ENCODE data around the gene NEDD8.
"Not testable (repeated sequence)": the region's sequence is repeated elsewhere in the genome, so short reads cannot be mapped to it uniquely, and the experiment has no call there.

Gene NEDD8

GRCh38 chr14:24228902-24229301 is 3.3 kb downstream of the NEDD8 start:
- in situ Hi-C loops (cut with MboI; ENCODE audit: low sequenced_read_pairs), result no loop called here

GRCh38 chr14:24226473-24226872 is 5.7 kb downstream of the NEDD8 start:
- in situ Hi-C loops (cut with MboI; ENCODE audit: low sequenced_read_pairs), result no loop called here

GRCh38 chr14:24224618-24225071 is 7.5 kb downstream of the NEDD8 start:
- in situ Hi-C loops (cut with MboI; ENCODE audit: low sequenced_read_pairs), result no loop called here

DNA sequence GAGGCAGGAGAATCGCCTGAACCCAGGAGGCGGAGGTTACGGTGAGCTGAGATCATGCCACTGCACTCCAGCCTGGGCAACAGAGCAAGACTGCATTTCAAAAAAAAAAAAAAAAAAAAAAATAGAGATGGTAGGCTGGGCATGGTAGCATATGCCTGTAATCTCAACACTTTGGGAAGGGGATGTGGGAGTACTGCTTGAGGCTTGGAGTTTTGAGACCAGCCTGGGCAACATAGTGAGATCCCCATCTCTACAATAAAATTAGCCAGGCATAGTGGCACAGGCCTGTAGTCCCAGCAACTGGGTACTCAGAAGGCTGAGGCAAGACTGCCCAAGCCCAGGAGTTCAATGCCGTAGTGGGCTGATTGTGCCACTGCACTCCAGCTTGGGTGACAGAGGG is 9.2 kb downstream of the NEDD8 start:
- in situ Hi-C loops (cut with MboI; ENCODE audit: low sequenced_read_pairs), result not testable (repeated sequence)

DNA sequence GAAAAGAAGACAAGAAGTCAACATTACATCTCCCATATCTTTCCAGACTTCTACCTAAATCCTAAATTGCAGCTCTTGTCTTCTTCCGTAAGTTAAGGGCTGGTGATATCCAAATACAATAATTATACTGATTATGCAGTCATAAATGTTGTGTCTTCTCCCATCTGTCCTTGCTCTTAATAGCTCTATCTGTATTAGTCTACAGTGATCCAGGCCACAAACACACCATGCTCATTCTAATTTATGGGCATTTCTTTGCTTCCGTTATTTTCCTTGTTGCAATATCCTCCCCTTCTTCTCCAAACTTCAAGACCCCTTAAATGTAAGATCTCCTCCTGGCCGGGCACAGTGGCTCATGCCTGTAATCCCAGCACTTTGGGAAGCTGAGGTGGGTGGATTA is 12.6 kb downstream of the NEDD8 start:
- in situ Hi-C loops (cut with MboI; ENCODE audit: low sequenced_read_pairs), result no loop called here

DNA sequence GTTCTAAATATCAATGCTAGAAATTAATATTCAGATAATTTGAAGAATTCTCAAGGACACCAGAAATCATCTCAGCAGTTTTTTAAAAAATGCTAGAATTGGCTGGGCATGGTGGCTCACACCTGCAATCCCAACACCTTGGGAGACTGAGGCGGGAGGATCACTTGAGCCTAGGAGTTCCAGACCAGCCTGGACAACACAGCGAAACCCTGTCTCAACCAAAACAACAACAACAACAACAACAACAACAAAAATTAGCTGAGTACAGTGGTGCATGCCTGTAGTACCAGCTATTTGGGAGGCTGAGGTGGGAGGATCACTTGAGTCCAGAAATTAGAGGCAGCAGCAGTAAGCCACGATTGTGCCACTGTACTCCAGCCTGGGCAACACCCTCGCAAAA is 13.1 kb downstream of the NEDD8 start:
- in situ Hi-C loops (cut with MboI; ENCODE audit: low sequenced_read_pairs), result no loop called here

GRCh38 chr14:24216876-24217275 is 15.3 kb downstream of the NEDD8 start:
- in situ Hi-C loops (cut with MboI; ENCODE audit: low sequenced_read_pairs), result not testable (repeated sequence)

DNA sequence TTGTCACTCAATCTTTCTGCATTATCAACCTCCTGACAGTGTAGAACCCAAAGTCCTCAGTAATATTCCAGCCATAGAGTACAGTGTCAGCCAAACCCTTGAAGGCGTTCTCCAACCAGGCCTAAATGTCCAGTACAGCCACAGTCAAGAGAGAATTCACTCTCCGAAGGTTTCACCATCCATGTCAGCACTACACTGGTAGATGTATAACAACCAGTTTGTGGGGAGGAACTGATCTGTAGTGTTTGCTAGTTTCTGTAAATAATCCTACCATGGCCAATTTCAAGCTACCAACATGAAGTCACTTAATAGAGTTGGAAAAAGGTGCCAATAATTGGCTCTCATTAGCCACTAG is 15.8 kb downstream of the NEDD8 start:
- in situ Hi-C loops (cut with MboI; ENCODE audit: low sequenced_read_pairs), result no loop called here

- in situ Hi-C loops (cut with MboI; ENCODE audit: low sequenced_read_pairs), result no loop called here
These were observed 16.4 kb downstream of the NEDD8 start, which contains the start of gene MDP1 for GRCh38 chr14:24215495-24216344. TSS of gene MDP1 (minus strand) at chr14:24216066. CDS start at chr14:24215955, 111 bp downstream.

GRCh38 chr14:24213866-24214662 is 18.1 kb downstream of the NEDD8 start:
- in situ Hi-C loops (cut with MboI; ENCODE audit: low sequenced_read_pairs), result no loop called here

DNA sequence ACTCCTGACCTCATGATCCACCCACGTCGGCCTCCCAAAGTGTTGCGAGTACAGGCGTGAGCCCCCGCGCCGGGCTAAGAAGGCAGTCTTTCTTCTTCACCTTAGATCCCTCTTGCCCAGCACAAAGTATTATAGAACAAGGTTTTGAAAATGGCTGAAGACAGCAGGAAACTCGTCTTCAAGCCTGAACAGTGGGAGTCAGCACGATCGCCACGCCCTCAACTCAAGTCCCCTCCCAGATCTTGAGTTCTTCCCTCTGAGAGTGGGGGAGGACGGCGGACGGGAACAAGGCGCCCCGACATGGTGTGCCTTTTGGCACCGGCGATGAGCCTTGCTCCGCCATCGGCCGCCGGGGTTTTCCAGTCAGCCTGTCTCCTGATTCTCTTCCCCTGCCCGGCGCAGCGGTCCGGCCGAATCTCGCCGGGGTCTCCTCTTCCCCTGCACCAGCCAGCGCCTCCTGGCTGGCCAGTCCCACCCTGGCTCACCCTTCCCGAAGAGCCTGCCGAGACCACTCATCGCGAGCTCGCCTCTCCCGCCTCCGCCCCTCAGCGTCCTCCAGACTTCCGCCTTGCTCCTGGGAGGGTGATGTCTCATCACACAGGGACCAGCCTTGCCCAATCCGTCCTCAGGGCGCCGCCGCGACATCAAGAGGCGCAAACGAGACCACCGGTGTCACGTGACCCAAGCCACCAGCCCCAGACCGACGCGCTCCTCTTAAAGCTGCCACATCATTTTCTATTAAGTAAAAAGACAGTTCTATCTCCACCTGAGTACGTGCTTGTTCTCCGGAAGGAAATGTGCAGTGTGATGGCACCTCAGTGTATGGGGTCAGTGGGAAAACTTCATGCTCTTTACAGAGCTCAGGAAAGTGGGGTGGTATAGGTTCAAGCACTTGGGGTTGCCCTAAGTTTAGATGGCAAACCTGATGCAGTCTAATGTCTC is 19.0 kb downstream of the NEDD8 start, which contains the start of gene CHMP4A:
Gene CHMP4A (minus strand): TSS at position 565 of the 942 bp plus-strand sequence. CDS start 49 bp downstream, at position 516.
- in situ Hi-C loops (cut with MboI; ENCODE audit: low sequenced_read_pairs), result no loop called here

DNA sequence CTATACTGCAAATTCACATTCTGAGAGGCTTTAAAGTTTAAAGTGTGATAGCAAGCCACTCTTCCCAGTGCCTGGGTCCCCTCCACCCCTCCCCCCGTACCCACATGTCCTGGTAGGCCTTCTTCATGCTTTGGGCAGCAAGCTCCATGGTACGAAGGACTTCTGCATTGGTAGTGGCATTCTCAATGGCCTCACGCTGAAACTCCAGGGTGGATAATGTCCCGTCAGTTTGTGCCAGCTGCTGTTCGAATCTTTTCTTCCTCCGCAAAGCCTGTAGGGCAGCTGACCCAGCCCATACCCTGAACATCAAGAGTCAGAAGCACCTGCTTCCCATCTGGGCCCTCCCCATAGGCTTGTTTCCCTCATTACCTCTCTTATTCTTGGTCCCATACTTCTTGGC is 20.9 kb downstream of the NEDD8 start:
- in situ Hi-C loops (cut with MboI; ENCODE audit: low sequenced_read_pairs), result no loop called here

GRCh38 chr14:24207625-24208024 is 24.5 kb downstream of the NEDD8 start:
- in situ Hi-C loops (cut with MboI; ENCODE audit: low sequenced_read_pairs), result no loop called here

- in situ Hi-C loops (cut with MboI; ENCODE audit: low sequenced_read_pairs), result no loop called here
These were observed 25.0 kb downstream of the NEDD8 start for GRCh38 chr14:24207104-24207551.

DNA sequence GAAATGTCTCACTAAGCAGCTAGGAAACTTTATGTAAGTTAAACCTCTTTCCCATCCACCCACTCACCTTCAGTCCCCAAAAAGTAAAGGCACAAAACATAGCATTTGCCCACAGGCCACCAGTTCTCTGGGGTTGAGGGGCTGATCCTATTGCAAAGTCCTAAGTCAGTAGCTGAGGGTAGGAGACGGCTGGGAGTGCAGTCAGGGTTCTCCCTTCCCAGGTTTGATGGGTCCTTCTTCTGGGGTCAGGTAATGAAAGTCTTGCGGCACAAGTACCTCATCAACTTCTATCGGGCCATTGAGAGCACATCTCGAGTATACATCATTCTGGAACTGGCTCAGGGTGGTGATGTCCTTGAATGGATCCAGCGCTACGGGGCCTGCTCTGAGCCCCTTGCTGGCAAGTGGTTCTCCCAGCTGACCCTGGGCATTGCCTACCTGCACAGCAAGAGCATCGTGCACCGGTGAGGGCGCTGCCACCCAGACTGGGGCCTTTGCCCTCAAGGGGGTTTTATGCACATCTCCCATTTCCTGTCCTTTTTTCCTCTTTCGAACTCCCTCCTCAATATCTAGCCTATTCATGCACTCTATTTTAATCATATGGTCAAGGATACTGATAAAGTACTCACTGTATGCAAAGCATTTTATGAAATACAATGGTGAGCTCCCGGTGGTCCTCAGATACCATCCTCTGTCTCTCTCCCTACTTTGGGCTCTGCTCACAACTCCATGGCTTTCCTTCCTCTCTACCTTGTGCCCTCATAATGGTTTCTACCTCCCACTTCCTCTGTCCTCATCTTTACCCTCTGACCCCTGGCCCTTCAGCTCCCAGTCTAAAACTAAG is 25.7 kb downstream of the NEDD8 start:
- in situ Hi-C loops (cut with MboI; ENCODE audit: low sequenced_read_pairs), result no loop called here

- in situ Hi-C loops (cut with MboI; ENCODE audit: low sequenced_read_pairs), result no loop called here
These were observed 27.7 kb downstream of the NEDD8 start for GRCh38 chr14:24204163-24205146.

GRCh38 chr14:24203249-24203886 is 28.8 kb downstream of the NEDD8 start:
- in situ Hi-C loops (cut with MboI; ENCODE audit: low sequenced_read_pairs), result not testable (repeated sequence)

DNA sequence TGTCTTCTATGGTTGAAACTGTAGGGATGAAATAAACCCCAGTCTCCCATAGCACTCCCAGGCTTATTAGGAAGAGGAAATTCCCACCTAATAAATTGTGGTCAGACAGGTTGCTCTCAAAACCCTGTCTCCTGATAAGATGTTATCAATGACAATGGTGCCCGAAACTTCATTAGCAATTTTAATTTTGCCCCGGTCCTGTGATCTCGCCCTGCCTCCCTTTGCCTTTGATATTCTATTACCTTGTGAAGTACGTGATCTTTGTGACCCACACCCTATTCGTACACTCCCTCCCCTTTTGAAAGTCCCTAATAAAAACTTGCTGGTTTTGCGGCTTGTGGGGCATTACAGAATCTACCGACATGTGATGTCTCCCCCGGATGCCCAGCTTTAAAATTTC is 29.6 kb downstream of the NEDD8 start:
- in situ Hi-C loops (cut with MboI; ENCODE audit: low sequenced_read_pairs), result not testable (repeated sequence)
